Heart right ventricle (tissue), 16 donors: ENCODE data around the gene PIM3. TPM values are rescaled to one million over a fixed set of nuclear protein-coding genes. Genes with fewer than 3 reads are reported as not detected.

Experiments
- ATAC-seq, 8 donors: fragments of 200-7000 bp; cut with Tn5 transposase; one replicate each; pipeline ENCODE4 v1.9.1; 2020; ENCODE audit warnings: mild to moderate bottlenecking in 8 of 8, moderate library complexity in 8 of 8, moderate number of reproducible peaks in 1 of 8
- DNase-seq, 2 donors: peaks; one replicate each; pipeline ENCODE4 v3.0.0-alpha.2; 2020
- H3K27ac ChIP-seq, 10 donors: fragments of 200-600 bp; sonication (generic) in 2 of 10; one replicate each; pipeline versions ENCODE4 v1.5.0 to v1.8.0; 2020 to 2022; ENCODE audit warnings: mild to moderate bottlenecking in 3 of 10
- H3K27me3 ChIP-seq, 7 donors: fragments of 200-600 bp; one replicate each; pipeline ENCODE4 v1.8.0; 2021 to 2022; ENCODE audit warnings: mild to moderate bottlenecking in 2 of 7
- H3K36me3 ChIP-seq, 9 donors: fragments of 200-600 bp; sonication (generic) in 1 of 9; one replicate each; pipeline versions ENCODE4 v1.5.0 to v1.8.0; 2020 to 2022; ENCODE audit warnings: mild to moderate bottlenecking in 2 of 9
- H3K4me1 ChIP-seq, 9 donors: fragments of 200-600 bp; sonication (generic) in 1 of 9; one replicate each; pipeline versions ENCODE4 v1.5.0 to v1.8.0; 2020 to 2022; ENCODE audit warnings: mild to moderate bottlenecking in 4 of 9
- H3K4me3 ChIP-seq, 10 donors: fragments of 200-600 bp; sonication (generic) in 2 of 10; one replicate each; pipeline versions ENCODE4 v1.5.0 to v1.8.0; 2020 to 2022; ENCODE audit warnings: mild to moderate bottlenecking in 7 of 10, moderate library complexity in 2 of 10
- H3K9me3 ChIP-seq, 11 donors: fragments of 200-600 bp in 10 of 11; sonication (generic) in 2 of 11; one replicate each; pipeline versions ENCODE4 v1.5.0 to v1.8.0; 2013 to 2022; ENCODE audit warnings: mild to moderate bottlenecking in 2 of 11, control low read depth in 1 of 11, moderate library complexity in 1 of 11
- WGBS, 2 donors: extraction: QIAGEN DNeasy Blood & Tissue Kit; methylation state at CpG; one replicate each; pipeline ENCODE4 v1.1.7; 2013; ENCODE audit warnings: inconsistent platforms in 1 of 2; 5-methylcytosine and 5-hydroxymethylcytosine counted together
- intact Hi-C, 10 donors: fragments of 100-400 bp; cut with DNase I; formaldehyde crosslinking; loops; one replicate each; pipeline versions ENCODE4 v1.11.1 to v1.14.2; 2022
- polyA plus RNA-seq, 2 donors: library from polyadenylated mRNA; stranded (reverse); fragments of 200-250 nt; gene quantifications; one replicate each; pipeline ENCODE4 v1.2.3, GENCODE V29; 2013
- total RNA-seq, 10 donors: library from RNA; stranded (reverse); fragmentation: NEBNext Ultra II Directional in 3 of 10; extraction: Animal tissue kit (Norgen Biotek cat#: 25700) in 3 of 10; gene quantifications; one replicate each; pipeline versions ENCODE4 v1.2.1 to v1.2.4, GENCODE V29; 2021 to 2023
- TF ChIP-seq, protein P1 (sequence below), 9 donors: fragments of 200-600 bp; sonication (generic) in 2 of 9; IDR thresholded peaks; one replicate each; pipeline versions ENCODE4 v1.5.0 to v1.8.0; 2021 to 2022; ENCODE audit warnings: antibody characterized with exemption in 9 of 9, mild to moderate bottlenecking in 5 of 9, moderate library complexity in 1 of 9
- donor health status: Arrhythmogenic right ventricular cardiomyopathy.
- donor health status: ischemic (EF 13 %, LVEDD 7.1; RV severe dilation, severe dysfunction).
- donor health status: healthy with polysubstance abuse.
- donor health status: DM: no; HTN: yes; CAD: no.
- donor health status: DM: no; HTN: no; CAD: no.
- donor health status: ischemic (EF 25% LVEDD 6.9; RV normal size, moderate dysfunction).
- donor health status: ischemic (EF 25% LVEDD 5.7; RV mildly dilated, moderate dysfunction).
- donor health status: healthy.
- donor health status: DM: yes; HTN: yes; CAD: no.
- donor health status: Ischemic cardiomyopathy.
- donor health status: ischemic (EF 35%, LVEDD 5.7; RV mildly dilated, moderate dysfunction).
- donor health status: nonischemic (EF 11% LVEDD 7.7; RV severe dilation, severe dysfunction).
- donor health status: DM: yes; HTN: yes; CAD: no.
- donor health status: PGD.
- donor health status: ischemic (EF 29% LVEDD 5.4; RV normal size, mild dysfunction).
- donor health status: nonischemic (EF 23%, LVEDD 6.1; RV moderate dilation, normal function).

Gene PIM3
- total and polyA plus RNA-seq, 12 donors: 27.4 to 81.6 (median 43.7) TPM

GRCh38 chr22:49941507-49942316 lies 18.9 kb upstream of the PIM3 start:
- Histone ChIP-seq H3K36me3 (no peaks in the 10 kb centered on the region), H3K27me3 (no peaks in the 10 kb centered on the region), H3K9me3 (no peaks in the 10 kb centered on the region), H3K4me3 (no peak overlapping the region), H3K4me1 (peaks cover 17 to 33% (median 23%) of the 10 kb centered on the region in 9 donors), H3K27ac (no peak overlapping the region)
- WGBS, 2 donors: 86 to 89% methylated on average over 17 of the region's 17 CpGs
- TF ChIP-seq, protein P1, sequence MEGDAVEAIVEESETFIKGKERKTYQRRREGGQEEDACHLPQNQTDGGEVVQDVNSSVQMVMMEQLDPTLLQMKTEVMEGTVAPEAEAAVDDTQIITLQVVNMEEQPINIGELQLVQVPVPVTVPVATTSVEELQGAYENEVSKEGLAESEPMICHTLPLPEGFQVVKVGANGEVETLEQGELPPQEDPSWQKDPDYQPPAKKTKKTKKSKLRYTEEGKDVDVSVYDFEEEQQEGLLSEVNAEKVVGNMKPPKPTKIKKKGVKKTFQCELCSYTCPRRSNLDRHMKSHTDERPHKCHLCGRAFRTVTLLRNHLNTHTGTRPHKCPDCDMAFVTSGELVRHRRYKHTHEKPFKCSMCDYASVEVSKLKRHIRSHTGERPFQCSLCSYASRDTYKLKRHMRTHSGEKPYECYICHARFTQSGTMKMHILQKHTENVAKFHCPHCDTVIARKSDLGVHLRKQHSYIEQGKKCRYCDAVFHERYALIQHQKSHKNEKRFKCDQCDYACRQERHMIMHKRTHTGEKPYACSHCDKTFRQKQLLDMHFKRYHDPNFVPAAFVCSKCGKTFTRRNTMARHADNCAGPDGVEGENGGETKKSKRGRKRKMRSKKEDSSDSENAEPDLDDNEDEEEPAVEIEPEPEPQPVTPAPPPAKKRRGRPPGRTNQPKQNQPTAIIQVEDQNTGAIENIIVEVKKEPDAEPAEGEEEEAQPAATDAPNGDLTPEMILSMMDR (IDR thresholded peaks at IDR 0.05): no peak
- intact Hi-C loops: no loop called here
- no peak for ATAC-seq
- no peak for DNase-seq

- Histone ChIP-seq H3K27me3 (no peaks in the 10 kb centered on the region), H3K9me3 (no peaks in the 10 kb centered on the region), H3K4me3 (no peak overlapping the region), H3K4me1 (peaks cover 7 to 23% (median 13%) of the 10 kb centered on the region in 9 donors), H3K27ac (no peak overlapping the region), H3K36me3 (no peaks in the 10 kb centered on the region)
- TF ChIP-seq, protein P1 (IDR thresholded peaks at IDR 0.05): no peak
- 94 to 95% methylated on average over 19 to 21 of the region's 21 CpGs for WGBS, 2 donors
- ATAC-seq (no peak), DNase-seq (no peak)
- intact Hi-C loops: no loop called here
Observed at GRCh38 chr22:49942565-49943404, 17.8 kb upstream of the PIM3 start.

DNA sequence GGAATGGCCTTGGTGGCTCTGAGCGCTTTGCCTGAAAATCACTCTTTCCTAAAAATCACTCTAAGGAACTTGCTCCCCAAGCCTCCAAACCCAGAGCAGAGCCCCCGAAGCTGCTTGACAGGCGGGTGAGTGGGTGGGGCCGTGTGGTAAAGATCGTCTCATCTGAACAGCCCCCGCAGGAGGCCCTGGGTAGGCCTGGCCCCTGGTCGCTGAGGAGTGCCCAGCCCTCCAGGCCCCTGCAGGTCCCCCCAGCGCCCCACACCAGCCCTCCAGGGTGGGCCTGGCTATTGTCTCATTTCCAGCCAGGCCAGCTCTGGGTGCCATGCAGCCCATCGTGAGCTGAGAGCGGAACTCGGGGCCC lies 17.2 kb upstream of the PIM3 start:
- TF ChIP-seq, protein P1 (IDR thresholded peaks at IDR 0.05): no peak
- ATAC-seq (no peak), DNase-seq (no peak)
- H3K27me3 ChIP-seq: no peaks in the 10 kb centered on the region
- no peaks in the 10 kb centered on the region for H3K36me3 ChIP-seq
- H3K27ac ChIP-seq: no peak overlapping the region
- 91 to 93% methylated on average over 11 of the region's 11 CpGs for WGBS, 2 donors
- H3K9me3 ChIP-seq: no peaks in the 10 kb centered on the region
- H3K4me1 ChIP-seq: peaks cover 2 to 17% (median 7%) of the 10 kb centered on the region in 9 donors
- intact Hi-C loops: no loop called here
- no peak overlapping the region for H3K4me3 ChIP-seq

GRCh38 chr22:49943771-49944398 lies 16.7 kb upstream of the PIM3 start:
- H3K27me3 ChIP-seq: no peaks in the 10 kb centered on the region
- DNase-seq: no peak
- H3K4me1 ChIP-seq: peaks cover 0 to 14% (median 7%) of the 10 kb centered on the region in 9 donors
- intact Hi-C loops: no loop called here
- no peaks in the 10 kb centered on the region for H3K9me3 ChIP-seq
- peak overlapping the region in 2 of 10 donors; percentile 2 to 65 for H3K27ac ChIP-seq
- WGBS, 2 donors: 87 to 90% methylated on average over 25 of the region's 25 CpGs
- no peak for ATAC-seq
- no peaks in the 10 kb centered on the region for H3K36me3 ChIP-seq
- TF ChIP-seq, protein P1 (IDR thresholded peaks at IDR 0.05): no peak
- peak overlapping the region in 1 of 10 donors; percentile 24 for H3K4me3 ChIP-seq
